Stimulated activated CD8-positive, alpha-beta memory T cell treated with anti-CD3 and anti-CD28 coated beads, Interleukin-15, amount 100 ng/mL, for 1 hour (primary cell): ENCODE results near the gene ATP10A.

Source experiments
- DNase-seq: peaks from one replicate; pipeline ENCODE4 v3.0.0-alpha.2; 2020; ENCODE audit warnings: low read depth

ATP10A gene

GRCh38 chr15:25700916-25701315 lies 162.2 kb downstream of the ATP10A start:
- no peak for DNase-seq

GRCh38 chr15:25697586-25697985 lies 165.5 kb downstream of the ATP10A start:
- DNase-seq = no peak

DNA sequence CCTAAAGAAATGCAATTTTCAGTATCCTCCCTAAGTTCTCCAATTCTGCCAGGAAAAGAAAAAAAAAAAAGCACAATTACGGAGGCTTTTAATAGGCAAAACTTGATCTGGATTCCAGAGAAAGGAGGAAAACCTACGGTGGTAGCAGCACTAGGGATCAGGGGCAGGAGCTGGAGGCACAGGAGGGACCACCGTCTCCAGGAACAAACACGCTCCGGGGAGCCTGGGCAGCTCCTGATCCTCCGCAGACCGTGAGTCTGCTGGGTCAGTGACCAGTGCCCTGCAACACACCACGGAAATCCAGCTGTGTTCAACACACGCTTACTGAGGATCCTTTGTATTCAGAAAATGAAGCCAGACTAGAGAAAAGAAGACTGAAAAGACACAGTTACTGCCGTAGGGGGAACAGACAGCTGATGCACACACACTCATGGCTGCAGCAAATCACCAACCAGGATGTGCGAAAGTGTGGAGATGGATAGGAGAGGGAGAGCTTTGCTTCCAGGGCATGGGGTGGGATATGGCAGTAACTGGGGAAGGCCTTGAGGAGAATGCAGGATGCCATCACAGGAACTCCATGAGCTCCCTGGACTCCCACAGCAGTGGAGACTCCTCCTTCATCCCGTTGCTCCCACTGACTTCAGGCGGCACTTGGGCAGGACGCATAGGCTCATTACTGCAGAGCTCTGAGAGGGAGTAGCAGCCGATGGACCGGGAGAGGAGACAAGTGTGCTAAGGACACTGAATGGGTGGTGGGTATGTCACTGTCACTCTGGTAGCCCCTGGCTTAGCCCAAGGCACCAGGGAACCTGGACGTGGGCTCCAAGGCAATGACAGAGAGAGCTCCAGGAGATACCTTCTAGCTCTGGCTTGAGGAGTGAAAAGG lies 167.0 kb downstream of the ATP10A start:
- no peak for DNase-seq

GRCh38 chr15:25694823-25695312 lies 168.3 kb downstream of the ATP10A start:
- no peak for DNase-seq

- no peak for DNase-seq
Measured at GRCh38 chr15:25694239-25694584, 168.9 kb downstream of the ATP10A start.

DNA sequence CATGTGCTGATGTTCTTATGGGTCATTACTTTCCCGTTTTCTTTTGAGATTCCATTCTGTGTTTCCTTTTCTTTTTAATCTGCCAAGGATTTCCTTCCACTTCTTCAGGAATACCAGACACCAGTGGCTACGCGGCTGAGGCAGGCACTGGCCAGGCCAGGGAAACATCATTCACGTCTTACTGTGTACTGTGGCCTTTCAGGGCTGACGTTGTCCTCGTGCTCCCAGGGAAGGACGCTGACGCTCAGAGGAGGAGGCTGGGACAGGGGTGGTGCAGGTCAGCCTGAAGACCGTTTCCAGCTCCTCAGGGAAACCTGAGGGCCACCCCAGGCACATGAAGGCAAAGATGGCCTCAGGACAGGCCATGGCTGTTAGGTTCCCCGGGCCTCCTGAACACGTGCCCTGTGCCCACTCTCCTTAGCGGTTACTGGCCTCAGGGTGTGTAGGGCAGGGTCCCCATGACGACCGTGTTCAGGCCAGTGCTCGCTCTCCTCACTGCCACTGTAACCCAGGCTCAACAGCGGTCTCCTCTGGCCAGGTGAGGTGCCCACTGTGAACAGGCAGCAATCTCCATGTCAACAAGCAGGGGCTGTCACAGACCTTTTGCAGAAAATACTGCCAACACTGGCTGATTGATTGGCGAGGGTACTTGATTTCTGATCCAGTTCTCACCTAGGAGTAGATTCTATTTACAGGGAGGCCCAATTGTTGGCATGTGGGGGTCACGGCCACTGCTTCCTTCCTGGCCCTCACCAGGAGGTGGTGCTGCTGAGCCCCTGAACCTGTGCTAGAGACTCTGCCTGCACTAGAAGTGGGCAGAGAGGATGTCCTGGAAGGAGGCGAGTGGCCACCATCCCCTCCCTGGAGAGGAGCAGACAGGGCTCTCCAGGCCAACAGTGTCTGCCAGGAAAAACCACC lies 169.5 kb downstream of the ATP10A start:
- DNase-seq = no peak

- DNase-seq = no peak
Measured at GRCh38 chr15:25691544-25692430, 171.3 kb downstream of the ATP10A start.

GRCh38 chr15:25690673-25691543 lies 172.2 kb downstream of the ATP10A start:
- DNase-seq = no peak

GRCh38 chr15:25689592-25689991 lies 173.5 kb downstream of the ATP10A start:
- DNase-seq = no peak

DNA sequence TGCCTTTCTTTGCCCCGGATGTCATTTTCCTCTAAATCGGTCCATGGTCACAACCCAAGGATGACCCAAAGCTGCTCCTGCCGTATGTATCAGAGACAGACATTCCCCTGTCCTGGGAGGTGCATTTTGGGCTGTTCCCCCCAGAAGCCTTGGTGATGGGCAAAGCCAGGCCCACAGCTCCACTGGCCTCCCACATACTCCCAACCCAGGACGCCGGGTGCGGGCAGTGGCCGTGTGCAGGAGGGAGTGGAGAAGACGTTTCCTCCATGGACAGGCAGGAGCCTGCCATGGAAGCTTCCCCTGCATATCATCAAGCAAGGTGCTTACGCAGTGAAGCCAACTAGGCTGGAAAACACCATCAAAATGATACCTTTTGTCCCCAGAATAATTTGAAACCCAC lies 175.0 kb downstream of the ATP10A start:
- no peak for DNase-seq

- DNase-seq = no peak
Measured at GRCh38 chr15:25687689-25688088, 175.4 kb downstream of the ATP10A start.

- DNase-seq = no peak
Measured at GRCh38 chr15:25687276-25687675, 175.9 kb downstream of the ATP10A start.

DNA sequence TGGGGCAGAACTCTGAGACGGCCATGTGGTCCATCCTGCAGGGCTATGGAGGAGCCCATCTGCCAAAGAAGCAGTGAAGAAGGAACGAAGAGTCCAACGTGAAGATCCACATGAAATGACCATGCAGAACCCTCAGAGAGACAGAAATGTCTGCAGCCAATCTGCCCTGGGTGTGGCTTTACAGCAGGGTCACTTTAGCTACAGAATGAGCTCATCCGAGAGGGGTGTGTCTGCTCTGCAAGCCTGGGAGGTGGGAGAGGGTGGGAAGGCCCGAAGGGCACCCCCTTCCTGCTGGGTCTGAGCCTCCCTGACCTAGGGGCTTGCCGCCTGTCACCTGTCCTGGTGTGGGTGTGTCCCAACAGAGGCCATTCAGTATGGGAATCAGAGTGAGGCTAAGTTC lies 176.3 kb downstream of the ATP10A start:
- DNase-seq = no peak

DNA sequence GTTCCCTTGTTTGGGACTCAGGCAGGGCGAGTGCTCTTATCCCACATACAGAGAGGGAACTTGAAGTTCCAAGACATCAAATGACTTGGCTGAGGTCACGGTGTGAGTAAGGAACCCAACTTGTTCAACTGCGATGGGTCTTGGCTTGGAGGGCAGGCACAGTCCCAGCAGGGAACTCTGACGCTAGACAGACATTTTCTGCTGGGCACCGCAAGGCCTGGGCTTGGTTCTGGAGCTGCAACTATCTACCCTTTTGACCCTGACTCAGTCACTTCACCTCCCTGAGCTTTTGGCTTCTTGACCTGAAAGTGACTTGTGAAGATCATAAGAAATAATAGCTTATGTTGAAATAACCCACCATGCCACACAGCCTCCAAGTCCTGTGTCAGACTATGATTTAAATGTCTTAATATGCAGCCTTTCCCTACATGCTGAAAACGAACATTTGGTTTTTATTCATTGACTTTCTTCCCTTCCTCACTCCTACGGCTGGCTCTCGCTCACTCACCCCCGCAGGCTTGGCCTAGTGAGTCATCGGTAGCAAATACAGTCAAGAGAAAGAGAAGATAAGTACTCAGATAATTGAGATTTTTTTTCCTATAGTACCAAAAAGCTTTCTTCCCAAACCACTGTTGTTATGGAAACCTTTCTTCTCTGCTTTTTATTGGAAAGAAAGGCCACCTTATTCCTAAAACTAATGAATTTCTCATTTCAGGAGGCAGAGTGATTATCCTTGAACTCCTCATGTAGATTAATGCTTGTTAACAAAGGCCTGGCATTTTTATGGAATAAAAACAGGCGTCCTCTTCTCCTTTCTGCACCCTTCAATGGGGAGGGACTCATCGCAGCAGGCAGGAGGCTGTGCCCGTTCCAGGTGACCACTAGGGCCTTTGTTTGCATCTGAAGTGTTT lies 178.4 kb downstream of the ATP10A start:
- DNase-seq = no peak

DNA sequence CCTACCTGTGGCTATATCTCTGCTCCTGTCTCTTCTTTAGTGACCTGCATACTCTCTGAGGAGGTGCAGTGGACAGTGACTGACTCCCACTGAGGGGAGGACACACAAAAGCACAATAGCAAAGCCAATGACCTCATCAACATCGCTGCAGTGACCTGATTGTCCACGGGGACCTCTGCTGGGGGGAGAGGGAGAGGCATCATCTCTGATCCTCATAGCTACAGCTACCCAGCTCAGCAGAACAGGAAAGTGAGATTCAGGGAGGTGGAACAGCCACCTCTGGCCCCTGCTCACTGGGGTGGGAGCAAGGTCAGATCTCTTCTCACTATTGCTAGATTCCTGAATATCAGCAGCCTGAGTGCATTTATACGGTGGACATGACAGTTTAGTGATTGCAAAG lies 179.2 kb downstream of the ATP10A start:
- no peak for DNase-seq

DNA sequence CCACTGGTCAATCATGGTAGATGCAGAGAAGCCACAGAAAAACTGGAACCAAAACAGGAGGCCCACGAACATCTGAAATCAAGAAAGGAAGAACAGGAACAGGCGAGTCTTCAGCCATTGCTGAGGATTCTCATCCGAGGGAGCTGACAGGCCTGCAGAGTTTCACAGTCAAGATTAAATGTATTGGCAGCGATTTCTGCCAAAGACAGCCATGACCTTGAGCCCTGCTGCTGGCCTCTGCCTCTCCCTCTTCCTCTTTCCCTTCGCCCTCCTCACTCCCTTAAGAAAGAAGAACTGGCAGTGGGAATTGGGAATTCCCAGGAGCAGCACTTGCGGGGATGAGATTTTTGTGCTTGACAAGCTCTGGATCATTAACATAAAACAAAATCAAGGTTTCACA lies 179.7 kb downstream of the ATP10A start:
- DNase-seq = no peak

- DNase-seq = no peak
Measured at GRCh38 chr15:25682340-25682739, 180.8 kb downstream of the ATP10A start.

GRCh38 chr15:25680686-25681025 lies 182.5 kb downstream of the ATP10A start:
- DNase-seq = no peak

- DNase-seq = no peak
Measured at GRCh38 chr15:25679964-25680685, 183.0 kb downstream of the ATP10A start.
